Stimulated activated naive CD4-positive, alpha-beta T cell treated with Interleukin-2 at 50 U/mL for 16 hours (primary cell): Measurements from ENCODE around the gene ZNF700.
"Not testable (repeated sequence)": the region's sequence is repeated elsewhere in the genome, so short reads cannot be mapped to it uniquely, and the experiment has no call there.

Source experiments
- DNase-seq: peaks from one replicate; lab custom pipeline; 2025; lab: John Stamatoyannopoulos, UW

The ZNF700 gene

DNA sequence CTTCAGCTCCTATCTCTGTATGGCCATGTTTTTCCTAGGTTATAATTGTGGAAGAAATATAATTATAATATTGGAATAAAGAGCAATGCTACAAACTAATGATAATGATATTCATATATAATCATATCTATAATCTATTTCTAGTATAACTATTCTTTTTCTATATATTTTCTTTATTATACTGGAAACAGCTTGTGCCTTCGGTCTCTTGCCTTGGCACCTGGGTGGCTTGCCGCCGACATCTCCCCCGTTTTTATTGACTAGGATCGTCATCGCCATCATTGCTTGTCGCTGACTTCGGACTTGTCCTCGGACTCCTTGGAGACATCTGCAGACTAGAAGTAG lies 64.2 kb downstream of the ZNF700 start:
- DNase-seq: no peak

DNA sequence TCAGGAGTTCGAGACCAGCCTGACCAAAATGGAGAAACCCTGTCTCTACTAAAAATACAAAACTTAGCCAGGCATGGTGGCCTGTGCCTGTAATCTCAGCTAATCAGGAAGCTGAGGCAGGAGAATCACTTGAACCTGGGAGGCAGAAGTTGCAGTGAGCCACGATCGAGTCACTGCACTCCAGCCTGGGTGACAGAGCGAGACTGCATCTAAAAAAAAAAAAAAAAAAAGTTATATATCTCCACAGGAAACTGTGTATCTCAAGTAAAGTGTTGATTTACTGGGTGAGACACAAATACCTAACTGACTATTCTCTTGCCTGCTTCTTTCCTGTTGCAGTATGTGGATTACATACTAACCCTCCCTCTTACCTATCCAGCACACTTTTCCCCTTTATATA lies 67.0 kb downstream of the ZNF700 start:
- not testable (repeated sequence) for DNase-seq

DNA sequence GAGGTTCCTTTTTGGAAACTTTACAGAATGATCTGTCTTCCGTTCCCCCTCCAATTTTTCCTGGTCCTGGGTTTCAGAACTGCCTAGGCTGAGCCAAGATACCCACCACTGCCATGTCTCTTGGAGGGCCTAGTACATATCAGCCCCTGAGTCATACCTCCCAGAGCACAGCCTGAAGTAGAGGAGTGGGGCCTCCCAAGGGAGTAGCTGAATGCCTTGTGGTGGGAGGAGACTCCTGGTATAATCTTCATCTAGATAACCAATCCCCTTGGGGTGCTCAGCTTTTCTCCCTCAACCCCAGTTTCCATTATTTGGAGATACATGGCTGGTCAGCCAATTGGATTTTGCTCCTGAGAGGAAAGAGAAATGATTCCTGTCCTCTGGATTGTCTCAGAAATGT lies 70.3 kb downstream of the ZNF700 start:
- no peak for DNase-seq
